SK-N-SH (cell line): Measurements from ENCODE around the gene ALDOB. TPM values are rescaled to one million over a fixed set of nuclear protein-coding genes. Genes with fewer than 3 reads are reported as not detected.

Experiments used
- CTCF ChIA-PET: fragments of 300-600, 350-600 bp; formaldehyde crosslinking; extraction: SDS; loops from one replicate; lab custom pipeline; 2021; lab: Yijun Ruan, JAX
- POLR2A ChIA-PET: fragments of 350-600 bp; sonication (Branson Sonifier 250); formaldehyde crosslinking; extraction: SDS; loops from one replicate; lab custom pipeline; 2020; ENCODE audit warnings: antibody characterized with exemption, inconsistent platforms; lab: Yijun Ruan, JAX
- DNase-seq: peaks from one replicate; pipeline ENCODE4 v3.0.0; 2012
- H2AFZ ChIP-seq: fragments of 200-600 bp; sonication (generic); 2 replicates; pipeline ENCODE4 v1.8.1; 2016; ENCODE audit warnings: antibody characterized with exemption, mild to moderate bottlenecking, low read depth
- H3F3A ChIP-seq: fragments of 200-600 bp; sonication (generic); replicated peaks from 2 replicates; pipeline ENCODE3; 2016; ENCODE audit warnings: antibody characterized with exemption, mild to moderate bottlenecking; ENCODE audit not compliant: insufficient read depth
- H3K27ac ChIP-seq, 2 experiments: fragments of 200-500 bp in 1 of 2; fragments of 200-600 bp in 1 of 2; sonication (Bioruptor generic) in 1 of 2; sonication (generic), shearing (Covaris generic) in 1 of 2; 2 replicates each; pipeline versions ENCODE4 v1.5.1 to v1.6.1; 2014 to 2016; ENCODE audit warnings: low read depth in 2 of 2, inconsistent platforms in 1 of 2, low read length in 1 of 2, mild to moderate bottlenecking in 1 of 2, mixed read lengths in 1 of 2
- H3K27me3 ChIP-seq: fragments of 200-600 bp; sonication (generic), shearing (Covaris generic); 2 replicates; pipeline ENCODE4 v1.6.1; 2016; ENCODE audit warnings: mixed run types; ENCODE audit not compliant: insufficient read depth
- H3K36me3 ChIP-seq, 2 experiments: fragments of 200-500 bp in 1 of 2; fragments of 200-600 bp in 1 of 2; sonication (Bioruptor generic) in 1 of 2; sonication (generic) in 1 of 2; replicated peaks in 1 of 2; 2 replicates each; pipeline versions ENCODE3 to v1.5.1; 2014 to 2016; ENCODE audit warnings: low read length in 1 of 2, mild to moderate bottlenecking in 1 of 2; ENCODE audit not compliant: insufficient read depth in 2 of 2, control insufficient read depth in 1 of 2
- H3K4me1 ChIP-seq, 2 experiments: fragments of 200-500 bp in 1 of 2; fragments of 200-600 bp in 1 of 2; sonication (Bioruptor generic) in 1 of 2; sonication (generic), shearing (Covaris generic) in 1 of 2; 2 replicates each; pipeline versions ENCODE4 v1.5.1 to v1.6.1; 2014 to 2016; ENCODE audit warnings: low read depth in 1 of 2, low read length in 1 of 2, mixed run types in 1 of 2; ENCODE audit not compliant: insufficient read depth in 2 of 2, control insufficient read depth in 1 of 2
- H3K4me2 ChIP-seq: fragments of 200-600 bp; sonication (generic), shearing (Covaris generic); 2 replicates; pipeline ENCODE4 v1.6.1; 2017; ENCODE audit warnings: mixed run types
- H3K4me3 ChIP-seq, 2 experiments: fragments of 200-500 bp in 1 of 2; fragments of 200-600 bp in 1 of 2; sonication (Bioruptor generic) in 1 of 2; sonication (generic), shearing (Covaris generic) in 1 of 2; 2 replicates each; pipeline versions ENCODE4 v1.5.1 to v1.8.1; 2014 to 2016; ENCODE audit warnings: low read depth in 2 of 2, inconsistent platforms in 1 of 2, low read length in 1 of 2, mild to moderate bottlenecking in 1 of 2, mixed read lengths in 1 of 2, moderate library complexity in 1 of 2
- H3K79me2 ChIP-seq: fragments of 200-600 bp; sonication (generic); 2 replicates; pipeline ENCODE4 v1.8.1; 2017; ENCODE audit warnings: mild to moderate bottlenecking; ENCODE audit not compliant: insufficient read depth
- H3K9ac ChIP-seq: fragments of 200-600 bp; sonication (generic); 2 replicates; pipeline ENCODE4 v1.6.1; 2017; ENCODE audit warnings: mixed run types
- H3K9me2 ChIP-seq: fragments of 200-600 bp; sonication (generic); 2 replicates; pipeline ENCODE4 v1.6.1; 2017; ENCODE audit warnings: mixed run types
- H3K9me3 ChIP-seq: fragments of 200-600 bp; sonication (generic); 2 replicates; pipeline ENCODE4 v1.6.1; 2017; ENCODE audit warnings: mixed run types, mild to moderate bottlenecking, moderate library complexity
- H4K20me1 ChIP-seq: fragments of 200-600 bp; sonication (generic); 2 replicates; pipeline ENCODE4 v1.6.1; 2017; ENCODE audit warnings: mild to moderate bottlenecking, mixed run types; ENCODE audit not compliant: insufficient read depth
- EP300 ChIP-seq, 2 experiments: IDR thresholded peaks; 2 replicates each; pipeline versions ENCODE4 v1.4.0 to v1.6.1; 2012; ENCODE audit warnings: borderline replicate concordance in 1 of 2, low read depth in 1 of 2, low read length in 1 of 2
- IRF3 ChIP-seq: fragments of 150-350 bp; IDR thresholded peaks from 2 replicates; pipeline ENCODE4 v1.6.1; 2016; ENCODE audit warnings: mild to moderate bottlenecking, low read depth, low read length
- JUND ChIP-seq: IDR thresholded peaks from 2 replicates; pipeline ENCODE4 v1.4.0; 2012
- MAX ChIP-seq: IDR thresholded peaks from 2 replicates; pipeline ENCODE4 v1.4.0; 2012; ENCODE audit warnings: low read depth
- MXI1 ChIP-seq: IDR thresholded peaks from 2 replicates; pipeline ENCODE4 v1.6.1; 2012; ENCODE audit warnings: mild to moderate bottlenecking, low read depth, low read length, improper control_type of control experiment
- PBX3 ChIP-seq: IDR thresholded peaks from 2 replicates; pipeline ENCODE4; 2012
- POLR2AphosphoS5 ChIP-seq: IDR thresholded peaks from 2 replicates; pipeline ENCODE4 v1.6.1; 2012; ENCODE audit warnings: low read depth, low read length
- RAD21 ChIP-seq: IDR thresholded peaks from 2 replicates; pipeline ENCODE4 v1.6.1; 2012; ENCODE audit warnings: mild to moderate bottlenecking, low read length
- REST ChIP-seq: IDR thresholded peaks from 2 replicates; pipeline ENCODE4 v1.6.1; 2012; ENCODE audit warnings: mild to moderate bottlenecking, low read depth, low read length, moderate library complexity
- SMC3 ChIP-seq: IDR thresholded peaks from 2 replicates; pipeline ENCODE4 v1.6.1; 2012; ENCODE audit warnings: low read depth, low read length, improper control_type of control experiment
- TCF12 ChIP-seq: IDR thresholded peaks from 2 replicates; pipeline ENCODE4 v1.4.0; 2012
- TEAD4 ChIP-seq: IDR thresholded peaks from 2 replicates; pipeline ENCODE4 v1.4.0; 2012; ENCODE audit warnings: mild to moderate bottlenecking, borderline replicate concordance; ENCODE audit not compliant: insufficient read depth
- USF1 ChIP-seq: IDR thresholded peaks from 2 replicates; pipeline ENCODE4 v1.4.0; 2012; ENCODE audit warnings: low read depth, borderline replicate concordance
- ZBTB33 ChIP-seq: IDR thresholded peaks from 2 replicates; pipeline ENCODE4 v1.4.0; 2012; ENCODE audit warnings: low read depth, borderline replicate concordance
- WGBS: methylation state at CpG from one replicate; pipeline ENCODE4 v1.1.6; 2017; ENCODE audit warnings: low lambda C conversion rate; 5-methylcytosine and 5-hydroxymethylcytosine counted together
- polyA plus RNA-seq, 3 experiments: library from polyadenylated mRNA; depleted of rRNA; stranded (reverse); fragments of >200 nt; gene quantifications; 2 replicates each; pipeline ENCODE4 v1.2.3, GENCODE V29; 2012

ALDOB gene
- polyA plus RNA-seq, 1 of the 3 experiments (the other 2 are of a cell fraction), result not detected

- no peaks in the 10 kb centered on the region for H3K9me3 ChIP-seq
- H3K4me3 ChIP-seq, result no peak overlapping the region
- ChIA-PET CTCF (interaction anchor here (1.2 to 2.2 kb wide), 3 partner anchors 11 to 21 kb away, joined by 5 to 12 read pairs (median 7); no protein-coding TSS in a partner anchor), POLR2A (no interaction called here)
- H3F3A ChIP-seq, result no peaks in the 10 kb centered on the region
- no peaks in the 10 kb centered on the region; a peak in 1 of 4 replicates for H3K4me1 ChIP-seq
- TF ChIP-seq SMC3 (no peak), REST (no peak), TCF12 (no peak), USF1 (no peak), ZBTB33 (no peak), POLR2AphosphoS5 (no peak)
- no peaks in the 10 kb centered on the region for H4K20me1 ChIP-seq
- H3K27ac ChIP-seq, result no peak overlapping the region
- WGBS, result 76% methylated on average over 2 of the region's 2 CpGs
- H3K9ac ChIP-seq, result no peak overlapping the region
- H3K79me2 ChIP-seq, result no peaks in the 10 kb centered on the region
- no peaks in the 10 kb centered on the region for H3K36me3 ChIP-seq
- no peak for DNase-seq
- H3K27me3 ChIP-seq, result no peaks in the 10 kb centered on the region
- no peak overlapping the region for H3K4me2 ChIP-seq
- H2AFZ ChIP-seq, result no peak overlapping the region
- H3K9me2 ChIP-seq, result no peaks in the 10 kb centered on the region
These were observed 2.2 kb upstream of the ALDOB start for GRCh38 chr9:101437806-101438232.

GRCh38 chr9:101434998-101435397 lies 576 bp downstream of the ALDOB start:
- DNase-seq, result no peak
- ChIA-PET POLR2A (no interaction called here), CTCF (interaction anchor here (1.5 kb wide), 1 partner anchor 14 kb away, joined by 9 read pairs; no protein-coding TSS in a partner anchor)
- Histone ChIP-seq H3K79me2 (no peaks in the 10 kb centered on the region), H3K9me3 (no peaks in the 10 kb centered on the region), H3K9me2 (no peaks in the 10 kb centered on the region), H3K4me1 (no peaks in the 10 kb centered on the region; a peak in 1 of 4 replicates), H3K36me3 (no peaks in the 10 kb centered on the region), H3K4me3 (no peak overlapping the region), H3K9ac (no peak overlapping the region), H2AFZ (no peak overlapping the region), H3K4me2 (no peak overlapping the region), H3K27me3 (no peaks in the 10 kb centered on the region; the same call in 1 of the 2 replicates), H3F3A (no peaks in the 10 kb centered on the region), H3K27ac (no peak overlapping the region), H4K20me1 (no peaks in the 10 kb centered on the region)
- WGBS, result 64% methylated on average over 3 of the region's 3 CpGs
- TF ChIP-seq USF1 (no peak), JUND (no peak), RAD21 (no peak), MAX (no peak), IRF3 (no peak), TEAD4 (no peak), MXI1 (no peak), EP300 (IDR thresholded peaks at IDR 0.05; ENCODE audit: borderline replicate concordance in 1 of 2, low read depth in 1 of 2, low read length in 1 of 2) (no peak), ZBTB33 (no peak), PBX3 (no peak)
